Upper lobe of right lung (tissue), 1 donor: ENCODE measurements around the gene AOAH. TPM values are rescaled to one million over a fixed set of nuclear protein-coding genes. Genes with fewer than 3 reads are reported as not detected.
"Not testable (repeated sequence)": the region's sequence is repeated elsewhere in the genome, so short reads cannot be mapped to it uniquely, and the experiment has no call there.

Experiments
- ATAC-seq: fragments of 200-7000 bp; cut with Tn5 transposase; one replicate; pipeline ENCODE4 v1.9.1; 2020; ENCODE audit warnings: mild to moderate bottlenecking, moderate library complexity
- DNase-seq: peaks from one replicate; pipeline ENCODE4 v3.0.0-alpha.2; 2020
- H3K27ac ChIP-seq: fragments of 200-600 bp; one replicate; pipeline ENCODE4 v1.8.0; 2022
- H3K27me3 ChIP-seq: fragments of 200-600 bp; one replicate; pipeline ENCODE4 v1.8.0; 2022; ENCODE audit warnings: mild to moderate bottlenecking
- H3K36me3 ChIP-seq: fragments of 200-600 bp; one replicate; pipeline ENCODE4 v1.8.0; 2022
- H3K4me1 ChIP-seq: fragments of 200-600 bp; one replicate; pipeline ENCODE4 v1.8.0; 2022
- H3K4me3 ChIP-seq: fragments of 200-600 bp; one replicate; pipeline ENCODE4 v1.8.0; 2022; ENCODE audit warnings: mild to moderate bottlenecking
- H3K9me3 ChIP-seq: fragments of 200-600 bp; one replicate; pipeline ENCODE4 v1.8.0; 2022
- intact Hi-C: fragments of 100-400 bp; cut with DNase I; formaldehyde crosslinking; loops from one replicate; pipeline ENCODE4 v1.11.0; 2022
- total RNA-seq: library from RNA; stranded (reverse); fragmentation: NEBNext Ultra II Directional; extraction: Animal tissue kit (Norgen Biotek cat#: 25700); gene quantifications from one replicate; pipeline ENCODE4 v1.2.1, GENCODE V29; 2021
- TF ChIP-seq, protein P1 (sequence below): fragments of 200-600 bp; IDR thresholded peaks from one replicate; pipeline ENCODE4 v1.8.0; 2022; ENCODE audit warnings: antibody characterized with exemption
- donor health status: DM: no; HTN: yes; CAD: no; lungs with severe emphysema.

Gene AOAH
- total RNA-seq, 1 donor from 2014 or later: 20.8 TPM

- Histone ChIP-seq H3K27me3 (no peaks in the 10 kb centered on the region), H3K4me3 (no peak overlapping the region), H3K4me1 (no peaks in the 10 kb centered on the region), H3K9me3 (no peaks in the 10 kb centered on the region), H3K27ac (no peak overlapping the region), H3K36me3 (no peaks in the 10 kb centered on the region)
- TF ChIP-seq, protein P1, sequence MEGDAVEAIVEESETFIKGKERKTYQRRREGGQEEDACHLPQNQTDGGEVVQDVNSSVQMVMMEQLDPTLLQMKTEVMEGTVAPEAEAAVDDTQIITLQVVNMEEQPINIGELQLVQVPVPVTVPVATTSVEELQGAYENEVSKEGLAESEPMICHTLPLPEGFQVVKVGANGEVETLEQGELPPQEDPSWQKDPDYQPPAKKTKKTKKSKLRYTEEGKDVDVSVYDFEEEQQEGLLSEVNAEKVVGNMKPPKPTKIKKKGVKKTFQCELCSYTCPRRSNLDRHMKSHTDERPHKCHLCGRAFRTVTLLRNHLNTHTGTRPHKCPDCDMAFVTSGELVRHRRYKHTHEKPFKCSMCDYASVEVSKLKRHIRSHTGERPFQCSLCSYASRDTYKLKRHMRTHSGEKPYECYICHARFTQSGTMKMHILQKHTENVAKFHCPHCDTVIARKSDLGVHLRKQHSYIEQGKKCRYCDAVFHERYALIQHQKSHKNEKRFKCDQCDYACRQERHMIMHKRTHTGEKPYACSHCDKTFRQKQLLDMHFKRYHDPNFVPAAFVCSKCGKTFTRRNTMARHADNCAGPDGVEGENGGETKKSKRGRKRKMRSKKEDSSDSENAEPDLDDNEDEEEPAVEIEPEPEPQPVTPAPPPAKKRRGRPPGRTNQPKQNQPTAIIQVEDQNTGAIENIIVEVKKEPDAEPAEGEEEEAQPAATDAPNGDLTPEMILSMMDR: no peak
- DNase-seq (no peak), ATAC-seq (no peak)
- intact Hi-C loops: no loop called here
Observed at GRCh38 chr7:36509962-36510361, 214.3 kb downstream of the AOAH start.

GRCh38 chr7:36507475-36508440 is 216.5 kb downstream of the AOAH start:
- no peak for ATAC-seq

GRCh38 chr7:36506820-36507219 is 217.5 kb downstream of the AOAH start:
- Histone ChIP-seq H3K4me3 (no peak overlapping the region), H3K27me3 (no peaks in the 10 kb centered on the region), H3K9me3 (no peaks in the 10 kb centered on the region), H3K4me1 (no peaks in the 10 kb centered on the region), H3K36me3 (no peaks in the 10 kb centered on the region), H3K27ac (no peak overlapping the region)
- intact Hi-C loops: no loop called here
- no peak for ATAC-seq
- DNase-seq: no peak
- TF ChIP-seq, protein P1: no peak

More at GRCh38 chr7:36507475-36508440, 216.5 kb downstream of the AOAH start:
- intact Hi-C loops: no loop called here
- Histone ChIP-seq H3K27me3 (no peaks in the 10 kb centered on the region), H3K4me3 (no peak overlapping the region), H3K27ac (no peak overlapping the region), H3K9me3 (no peaks in the 10 kb centered on the region), H3K36me3 (no peaks in the 10 kb centered on the region), H3K4me1 (no peaks in the 10 kb centered on the region)
- TF ChIP-seq, protein P1: no peak
- DNase-seq: no peak

GRCh38 chr7:36506130-36506798 is 218.0 kb downstream of the AOAH start:
- Histone ChIP-seq H3K4me3 (no peak overlapping the region), H3K36me3 (no peaks in the 10 kb centered on the region), H3K27me3 (no peaks in the 10 kb centered on the region), H3K4me1 (no peaks in the 10 kb centered on the region), H3K27ac (no peak overlapping the region), H3K9me3 (no peaks in the 10 kb centered on the region)
- intact Hi-C loops: no loop called here
- no peak for ATAC-seq
- TF ChIP-seq, protein P1: no peak
- no peak for DNase-seq

GRCh38 chr7:36504617-36505016 is 219.7 kb downstream of the AOAH start:
- H3K27ac ChIP-seq, ATAC-seq, DNase-seq, H3K9me3 ChIP-seq, H3K36me3 ChIP-seq, H3K4me3 ChIP-seq, H3K27me3 ChIP-seq, intact Hi-C loops, H3K4me1 ChIP-seq: not testable (repeated sequence)

GRCh38 chr7:36504216-36504615 is 220.1 kb downstream of the AOAH start:
- H3K36me3 ChIP-seq, H3K27me3 ChIP-seq, H3K9me3 ChIP-seq, intact Hi-C loops, DNase-seq, H3K4me1 ChIP-seq, ATAC-seq, H3K4me3 ChIP-seq, H3K27ac ChIP-seq: not testable (repeated sequence)
